HG03565 (cell line): Measurements from ENCODE around the gene ECM2.
"Not testable (repeated sequence)": the region's sequence is repeated elsewhere in the genome, so short reads cannot be mapped to it uniquely, and the experiment has no call there.

ENCODE experiments used
- ATAC-seq: cut with Tn5 transposase; IDR thresholded peaks from one replicate; pipeline ENCODE4 v1.9.1; 2021; ENCODE audit warnings: mild to moderate bottlenecking, moderate library complexity; ENCODE audit not compliant: unreplicated experiment

ECM2 gene

DNA sequence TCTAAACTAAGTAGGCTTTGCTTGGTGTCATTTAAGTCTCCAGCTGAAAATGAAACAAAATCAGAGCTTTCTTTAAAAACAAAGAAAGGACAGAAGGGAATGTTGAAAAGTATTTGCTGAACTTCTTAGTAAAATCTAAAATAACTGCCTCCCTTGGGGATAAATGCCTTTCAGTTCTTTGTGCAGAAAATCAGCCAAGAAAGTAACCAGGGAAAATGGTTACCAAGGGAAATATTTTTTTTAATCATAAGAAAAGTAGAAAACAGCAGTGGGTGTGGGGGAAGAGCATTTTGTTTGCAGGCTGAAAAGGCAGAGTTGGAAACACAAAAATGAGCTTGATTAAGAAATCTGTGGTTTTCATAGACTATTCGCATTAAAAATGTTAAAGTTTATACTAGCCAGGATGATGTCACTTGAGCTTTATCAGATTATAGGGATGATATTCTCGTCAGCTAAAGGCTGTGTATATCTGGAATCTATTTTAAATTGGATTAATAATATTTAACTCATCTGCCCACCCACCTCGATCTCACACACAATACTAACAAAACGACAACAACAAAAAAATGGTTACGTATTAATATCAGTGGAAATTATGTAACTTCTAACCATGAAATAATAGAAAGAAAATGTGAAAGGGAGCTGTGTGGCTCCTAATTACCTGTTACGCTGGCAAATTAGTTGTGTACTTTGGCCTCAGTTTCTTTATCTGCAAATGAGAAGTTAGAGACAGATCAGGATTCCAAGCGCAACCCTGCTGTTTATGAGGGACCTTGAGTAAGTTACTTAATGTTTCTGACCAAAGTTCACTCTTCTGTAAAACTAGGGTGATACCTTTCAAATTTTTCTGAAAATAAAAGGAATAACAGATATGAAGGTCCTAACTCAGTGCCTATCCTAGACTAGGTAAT, at the start of gene ECM2:
TSS of gene ECM2 (minus strand) at position 51 of the 911 bp plus-strand sequence. CDS start 13,124 bp downstream, outside the sequence.
- ATAC-seq, result no peak

DNA sequence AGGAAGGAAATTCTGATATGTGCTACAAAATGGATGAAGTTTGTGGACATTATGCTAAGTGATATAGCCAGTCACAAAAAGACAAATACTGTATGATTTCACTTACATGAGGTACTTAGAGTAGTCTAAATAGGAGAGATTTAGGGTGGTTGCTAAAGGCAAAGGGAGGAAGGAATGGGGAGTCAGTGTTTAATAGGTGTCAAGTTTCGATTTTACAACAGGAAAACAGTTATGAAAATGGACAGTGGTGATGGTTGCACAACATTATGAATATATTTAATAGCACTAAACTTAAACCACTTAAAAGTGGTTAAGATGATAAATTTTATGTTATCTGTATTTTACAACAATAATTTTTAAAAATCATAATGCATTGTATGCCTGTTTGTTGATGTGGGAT, 40.4 kb upstream of the ECM2 start:
- ATAC-seq, result no peak

DNA sequence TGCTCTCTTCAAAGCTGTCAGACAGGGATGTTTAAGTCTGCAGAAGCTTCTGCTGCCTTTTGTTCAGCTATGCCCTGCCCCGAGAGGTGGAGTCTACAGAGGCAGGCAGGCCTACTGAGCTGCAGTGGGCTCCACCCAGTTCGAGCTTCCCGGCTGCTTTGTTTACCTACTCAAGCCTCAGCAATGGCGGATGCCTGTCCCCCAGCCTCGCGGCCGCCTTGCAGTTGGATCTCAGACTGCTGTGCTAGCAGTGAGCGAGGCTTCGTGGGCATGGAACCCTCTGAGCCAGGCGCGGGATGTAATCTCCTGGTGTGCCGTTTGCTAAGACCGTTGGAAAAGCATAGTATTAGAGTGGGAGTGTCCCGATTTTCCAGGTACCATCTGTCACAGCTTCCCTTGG, 37.8 kb upstream of the ECM2 start:
- not testable (repeated sequence) for ATAC-seq

DNA sequence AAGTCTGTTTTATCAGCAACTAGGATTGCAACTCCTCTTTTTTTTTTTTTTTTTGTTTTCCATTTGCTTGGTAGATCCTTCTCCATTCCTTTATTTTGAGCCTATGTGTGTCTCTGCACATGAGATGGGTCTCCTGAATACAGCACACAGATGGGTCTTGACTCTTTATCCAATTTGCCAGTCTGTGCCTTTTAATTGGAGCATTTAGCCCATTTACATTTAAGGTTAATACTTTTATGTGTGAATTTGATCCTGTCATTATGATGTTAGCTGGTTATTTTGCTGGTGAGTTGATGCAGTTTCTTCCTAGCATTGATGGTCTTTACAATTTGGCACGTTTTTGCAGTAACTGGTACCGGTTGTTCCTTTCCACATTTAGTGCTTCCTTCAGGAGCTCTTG, 36.1 kb upstream of the ECM2 start:
- ATAC-seq, result not testable (repeated sequence)

DNA sequence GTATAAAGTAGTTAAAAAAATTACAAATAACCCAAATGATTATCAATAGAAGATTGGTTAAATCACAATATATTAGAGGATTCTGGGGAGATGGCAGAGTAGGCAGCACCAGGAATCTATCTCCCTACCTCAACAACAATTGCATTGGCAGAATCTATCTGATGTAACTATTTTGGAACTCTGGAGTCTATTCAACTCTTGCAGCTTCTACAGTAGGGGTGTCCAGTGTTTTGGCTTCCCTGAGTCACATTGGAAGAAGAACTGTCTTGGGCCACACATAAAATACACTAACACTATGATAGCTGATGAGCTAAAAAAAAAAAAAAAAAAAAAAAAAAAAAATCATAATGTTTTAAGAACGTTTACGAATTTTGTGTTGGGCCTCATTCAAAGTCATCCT, 29.2 kb upstream of the ECM2 start:
- no peak for ATAC-seq

GRCh38 chr9:92564504-92564903, 28.7 kb upstream of the ECM2 start:
- ATAC-seq, result no peak

GRCh38 chr9:92563116-92564100, 27.6 kb upstream of the ECM2 start:
- ATAC-seq, result no peak

GRCh38 chr9:92562461-92562967, 26.7 kb upstream of the ECM2 start:
- no peak for ATAC-seq

GRCh38 chr9:92561374-92562330, 25.9 kb upstream of the ECM2 start:
- no peak for ATAC-seq

GRCh38 chr9:92558612-92559374, 23.0 kb upstream of the ECM2 start:
- ATAC-seq, result no peak

GRCh38 chr9:92550765-92551164, 15.0 kb upstream of the ECM2 start:
- ATAC-seq, result no peak

DNA sequence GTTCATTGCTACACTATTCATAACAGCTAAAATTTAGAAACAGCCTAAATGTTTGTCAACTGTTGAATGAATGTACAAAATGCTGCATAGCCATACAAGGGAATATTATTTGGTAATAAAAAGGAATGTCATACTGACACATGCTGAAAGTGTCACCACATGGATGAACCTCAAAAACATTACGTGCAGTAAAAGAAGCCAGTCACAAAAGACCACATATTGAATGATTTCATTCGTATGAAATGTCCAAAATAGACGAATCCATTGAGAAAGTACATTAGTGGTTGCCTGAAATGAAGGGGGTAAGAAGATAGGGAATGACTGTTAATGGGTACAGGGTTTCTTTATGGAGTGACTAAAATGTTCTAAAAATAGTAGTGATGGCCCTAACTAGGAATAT, 11.6 kb upstream of the ECM2 start:
- ATAC-seq, result no peak

DNA sequence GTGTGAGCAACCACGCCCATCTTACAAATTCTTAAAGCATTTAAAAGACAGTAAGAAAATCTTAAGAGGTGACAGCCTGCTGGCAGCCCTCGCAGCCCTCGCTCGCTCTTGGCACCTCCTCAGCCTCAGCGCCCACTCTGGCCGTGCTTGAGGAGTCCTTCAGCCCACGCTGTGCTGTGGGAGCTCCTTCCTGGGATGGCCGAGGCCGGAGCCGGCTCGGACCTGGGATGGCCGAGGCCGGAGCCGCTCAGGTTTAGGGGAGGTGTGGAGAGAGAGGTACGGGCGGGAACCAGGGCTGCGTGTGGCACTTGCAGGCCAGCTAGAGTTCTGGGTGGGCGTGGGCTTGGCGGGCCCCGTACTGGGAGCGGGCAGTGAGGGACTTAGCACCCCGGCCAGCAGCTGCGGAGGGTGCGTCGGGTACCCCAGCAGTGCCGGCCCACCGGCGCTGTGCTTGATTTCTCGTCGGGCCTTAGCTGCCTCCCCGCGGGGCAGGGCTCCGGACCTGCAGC, 9.3 kb upstream of the ECM2 start:
- ATAC-seq, result no peak

GRCh38 chr9:92543972-92544371, 8.2 kb upstream of the ECM2 start:
- no peak for ATAC-seq

GRCh38 chr9:92538541-92538940, 2.8 kb upstream of the ECM2 start:
- no peak for ATAC-seq

DNA sequence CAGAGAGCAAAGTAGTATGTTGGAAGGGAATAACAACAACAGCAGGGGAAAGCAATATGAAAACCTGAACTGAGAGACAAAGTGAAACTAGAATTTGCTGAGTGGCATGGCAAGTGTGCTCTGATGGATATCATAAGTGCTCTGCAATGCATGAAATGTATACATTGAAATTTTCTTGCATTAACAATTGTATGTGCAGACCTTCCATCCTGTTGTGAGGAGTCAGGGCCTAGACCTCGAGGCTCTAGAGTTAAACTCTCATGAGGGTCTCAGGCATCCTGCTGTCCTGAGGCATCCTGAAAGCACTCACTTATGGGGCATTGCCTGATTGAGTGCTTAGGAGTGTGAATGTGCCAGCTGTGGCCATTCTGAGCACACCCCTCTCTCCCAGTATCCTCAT, 1.1 kb downstream of the ECM2 start:
- ATAC-seq, result no peak

GRCh38 chr9:92534204-92534603, 1.6 kb downstream of the ECM2 start:
- ATAC-seq, result no peak

DNA sequence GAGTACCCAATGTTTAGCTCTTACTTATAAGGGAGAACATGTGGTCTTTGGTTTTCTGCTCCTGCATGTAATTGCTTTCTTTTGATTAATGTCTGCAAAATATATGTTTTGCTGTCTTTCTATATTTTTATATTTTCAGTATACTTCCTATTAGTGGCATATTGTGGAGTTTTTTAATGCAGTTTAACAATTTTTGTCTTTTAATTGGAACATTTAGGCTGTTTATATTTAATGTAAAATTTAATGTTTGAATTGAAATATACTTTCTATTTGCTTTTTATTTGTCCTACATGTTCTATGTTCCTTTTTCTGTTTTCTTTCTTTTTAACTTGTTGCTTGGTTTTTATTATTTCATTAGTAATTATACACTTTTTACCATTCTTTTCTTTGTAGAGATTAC, 4.9 kb downstream of the ECM2 start:
- ATAC-seq, result no peak

GRCh38 chr9:92529124-92529523, 6.7 kb downstream of the ECM2 start:
- no peak for ATAC-seq
